ENCODE measurements around the gene CAPZB. TPM values are rescaled to one million over a fixed set of nuclear protein-coding genes. Genes with fewer than 3 reads are reported as not detected.
A peak's percentile ranks its signal among the peaks of the same experiment; 100 is the strongest.

Gene CAPZB
- total RNA-seq, 1 donor from 2014 or later, result 291 TPM

DNA sequence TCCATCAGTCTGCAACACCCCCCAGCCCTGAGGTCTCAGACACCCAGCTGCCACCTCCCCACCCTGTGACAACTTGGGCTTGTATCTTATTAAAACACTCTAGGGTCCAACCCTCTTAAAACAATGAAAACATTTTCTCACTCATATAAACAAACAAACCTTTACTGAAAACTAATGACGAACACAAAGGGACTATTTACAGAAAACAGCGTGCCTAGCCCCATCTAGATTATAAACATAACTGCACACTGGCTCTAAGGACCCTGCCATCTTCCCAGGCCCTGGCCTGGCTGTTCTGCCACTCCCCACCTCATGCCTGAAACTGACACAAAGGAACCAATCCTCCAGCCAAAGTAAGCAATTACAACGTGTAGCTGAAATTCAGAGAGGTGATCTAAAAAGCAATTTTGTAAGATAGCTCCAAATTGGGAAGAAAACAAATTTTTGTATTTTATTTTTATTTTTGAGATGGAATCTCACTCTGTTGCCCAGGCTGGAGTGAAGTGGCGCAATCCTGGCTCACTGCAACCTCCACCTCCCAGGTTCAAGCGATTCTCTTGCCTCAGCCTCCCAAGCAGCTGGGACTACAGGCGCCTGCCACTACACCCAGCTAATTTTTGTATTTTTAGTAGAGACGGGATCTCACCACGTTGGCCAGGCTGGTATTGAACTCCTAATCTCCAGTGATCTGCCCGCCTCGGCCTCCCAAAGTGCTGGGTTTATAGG is 40.9 kb downstream of the CAPZB start:
- DNase-seq, result no peak

DNA sequence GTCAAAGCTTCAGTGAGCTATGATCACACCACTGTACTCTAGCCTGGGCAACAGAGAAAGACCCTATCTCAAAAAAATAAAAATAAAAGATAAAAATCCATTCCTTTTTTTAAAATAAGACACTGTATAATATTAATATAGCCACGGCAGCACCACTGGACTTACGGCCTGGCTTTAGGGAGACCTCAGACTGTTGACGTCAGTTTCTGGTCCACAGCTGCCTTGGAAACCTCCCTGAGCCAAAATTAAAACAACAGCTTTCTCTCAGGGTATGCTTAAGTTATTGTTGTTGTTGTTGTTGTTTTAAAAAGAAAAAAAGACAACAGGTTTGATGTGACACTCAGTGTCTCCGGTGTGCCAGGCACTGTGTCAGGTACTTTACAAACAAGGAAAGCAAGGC is 42.0 kb downstream of the CAPZB start:
- no peak for DNase-seq
- H3K4me3 Mint-ChIP-seq, result no peak overlapping the region
- no peaks in the 10 kb centered on the region for H3K9me3 Mint-ChIP-seq
- no peaks in the 10 kb centered on the region for H3K27me3 Mint-ChIP-seq
- H3K27ac Mint-ChIP-seq, result no peak overlapping the region
- peaks cover 58% of the 10 kb centered on the region for H3K4me1 Mint-ChIP-seq
- intact Hi-C loops (cut with micrococcal nuclease), result no loop called here
- H3K36me3 Mint-ChIP-seq (ENCODE audit: low read depth), result peaks cover 22% of the 10 kb centered on the region

More for the DNA sequence above, 40.9 kb downstream of the CAPZB start:
- intact Hi-C loops (cut with micrococcal nuclease), result no loop called here
- Mint-ChIP-seq H3K4me1 (peaks cover 61% of the 10 kb centered on the region), H3K27ac (peak overlapping the region; percentile 25), H3K4me3 (no peak overlapping the region), H3K36me3 (ENCODE audit: low read depth) (peaks cover 28% of the 10 kb centered on the region), H3K27me3 (no peaks in the 10 kb centered on the region), H3K9me3 (no peaks in the 10 kb centered on the region)

DNA sequence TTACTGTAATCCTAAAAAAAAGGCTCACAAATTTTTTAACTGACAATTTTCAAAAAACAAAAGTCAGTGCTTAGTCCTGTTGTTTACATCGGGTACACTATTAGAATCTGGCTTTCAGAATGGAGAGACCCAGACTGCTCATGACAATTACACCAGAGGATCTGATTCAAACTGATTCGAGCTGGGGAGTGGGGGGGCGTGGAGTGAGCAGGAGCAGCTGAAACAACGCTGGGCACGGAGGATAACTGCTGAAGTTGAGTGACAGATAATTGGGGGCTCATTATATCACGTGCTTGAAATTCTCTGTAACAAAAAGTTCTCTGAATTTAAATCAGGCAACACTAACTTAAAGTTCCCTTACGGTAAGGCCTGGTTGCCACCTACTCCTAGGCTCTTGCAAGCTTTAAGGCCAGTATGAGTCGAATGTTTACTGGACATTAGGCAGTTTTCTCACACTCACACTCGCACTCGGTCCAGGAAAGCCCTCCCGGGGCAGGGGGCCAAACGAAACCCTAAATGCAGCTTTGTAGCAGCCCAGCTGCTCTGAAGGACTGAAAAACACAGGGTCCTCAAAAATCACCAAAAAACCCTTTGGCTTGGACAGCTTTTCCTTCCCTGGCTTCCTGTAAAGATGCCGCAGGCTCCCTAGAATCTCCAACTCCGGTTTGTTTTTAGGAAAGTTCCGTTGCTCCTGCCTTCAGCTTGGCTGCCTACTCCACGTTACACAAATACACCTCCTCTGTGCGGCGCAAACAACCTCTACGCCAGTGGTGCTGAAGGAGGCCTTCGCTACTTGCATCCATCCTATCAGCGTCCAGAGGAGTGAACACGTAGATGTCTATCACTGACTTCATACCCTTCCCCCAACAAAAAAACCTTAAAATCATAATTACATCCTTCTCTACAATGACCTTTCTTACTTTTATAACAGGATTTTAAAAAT is 42.9 kb downstream of the CAPZB start:
- intact Hi-C loops (cut with micrococcal nuclease), result no loop called here
- Mint-ChIP-seq H3K9me3 (no peaks in the 10 kb centered on the region), H3K36me3 (ENCODE audit: low read depth) (peaks cover 23% of the 10 kb centered on the region), H3K4me1 (peaks cover 59% of the 10 kb centered on the region), H3K27me3 (no peaks in the 10 kb centered on the region), H3K27ac (peak overlapping the region; percentile 62), H3K4me3 (no peak overlapping the region)
- DNase-seq, result no peak

DNA sequence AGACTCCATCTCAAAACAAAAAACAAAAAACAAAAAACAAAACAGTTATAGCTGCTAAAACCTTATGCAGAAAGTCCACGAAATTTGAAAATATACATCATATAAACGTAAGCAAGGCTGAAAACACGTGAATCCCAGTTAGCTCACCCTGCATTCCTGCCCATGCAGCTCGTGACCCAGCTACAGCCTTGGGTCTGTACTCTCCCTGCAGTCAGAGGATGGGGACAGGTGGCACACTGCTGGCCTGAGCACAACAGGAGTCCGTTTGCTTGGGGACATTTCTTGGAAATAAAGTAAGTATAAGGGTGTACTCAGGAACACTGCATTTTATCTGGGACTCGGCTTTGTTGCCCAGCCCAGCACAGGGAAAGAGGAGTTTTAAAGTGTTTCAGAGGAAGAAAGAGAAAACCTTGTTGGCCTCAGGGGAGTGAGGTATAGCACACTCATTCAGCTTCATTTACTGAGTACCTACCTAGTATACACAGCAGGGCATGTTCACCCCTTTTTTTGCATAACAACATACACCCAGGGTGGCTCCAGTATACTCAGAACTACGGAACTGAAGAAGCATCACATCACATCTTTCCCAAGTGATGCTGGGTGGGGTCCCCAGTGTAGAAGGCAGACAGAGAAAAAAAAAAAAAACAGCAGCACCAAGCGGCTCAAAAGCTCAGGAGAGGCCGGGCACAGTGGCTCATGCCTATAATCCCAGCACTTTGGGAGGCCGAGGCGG is 44.1 kb downstream of the CAPZB start:
- Mint-ChIP-seq H3K4me1 (peaks cover 64% of the 10 kb centered on the region), H3K4me3 (no peak overlapping the region), H3K27ac (peak overlapping the region; percentile 53), H3K36me3 (ENCODE audit: low read depth) (peaks cover 26% of the 10 kb centered on the region), H3K9me3 (no peaks in the 10 kb centered on the region), H3K27me3 (no peaks in the 10 kb centered on the region)
- intact Hi-C loops (cut with micrococcal nuclease), result no loop called here
- DNase-seq, result no peak

- intact Hi-C loops (cut with micrococcal nuclease), result loop anchor here (5.0 kb wide), 1 partner anchor 38 kb away; no protein-coding TSS in a partner anchor
- Mint-ChIP-seq H3K27ac (peak overlapping the region; percentile 67), H3K4me3 (no peak overlapping the region), H3K9me3 (no peaks in the 10 kb centered on the region), H3K4me1 (peaks cover 65% of the 10 kb centered on the region), H3K36me3 (ENCODE audit: low read depth) (peaks cover 34% of the 10 kb centered on the region), H3K27me3 (no peaks in the 10 kb centered on the region)
- no peak for DNase-seq
These were observed 45.7 kb downstream of the CAPZB start for GRCh38 chr1:19439464-19440171.

DNA sequence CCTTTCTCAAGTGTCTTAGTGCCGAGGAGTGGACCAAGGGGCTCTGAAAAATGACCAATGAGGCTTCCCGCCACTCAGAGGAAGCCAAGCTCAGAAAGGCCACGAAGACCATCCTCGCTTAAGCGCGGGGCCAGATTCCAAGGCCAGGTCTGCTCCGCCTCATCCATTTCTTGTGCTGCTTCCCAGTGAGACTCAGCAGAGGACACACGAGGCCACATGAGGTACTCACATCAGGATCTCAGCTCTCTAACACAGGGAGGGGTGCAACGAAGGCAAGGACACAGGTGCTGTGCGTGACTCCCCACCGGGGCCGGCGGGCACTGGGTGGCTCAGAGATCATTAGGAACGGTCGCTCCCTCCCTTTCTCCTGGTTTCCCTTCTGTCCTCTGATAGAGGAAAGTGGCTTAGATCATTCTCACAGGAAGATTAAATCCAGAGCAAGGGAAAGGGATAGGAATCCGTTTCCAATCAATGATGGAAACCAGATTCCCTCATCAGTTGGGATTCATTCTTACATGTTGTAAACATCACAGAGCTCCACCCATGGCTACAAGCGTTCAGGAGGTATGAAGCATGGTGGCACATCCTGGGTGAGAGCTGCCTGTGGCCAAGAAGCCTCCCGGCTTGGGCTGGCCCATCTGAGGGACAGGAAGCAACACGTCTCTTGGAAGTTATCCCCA is 46.7 kb downstream of the CAPZB start:
- no peak for DNase-seq
- intact Hi-C loops (cut with micrococcal nuclease), result loop anchor here (5.0 kb wide), 1 partner anchor 39 kb away; no protein-coding TSS in a partner anchor
- Mint-ChIP-seq H3K4me3 (no peak overlapping the region), H3K27me3 (no peaks in the 10 kb centered on the region), H3K27ac (peak overlapping the region; percentile 63), H3K9me3 (no peaks in the 10 kb centered on the region), H3K4me1 (peaks cover 65% of the 10 kb centered on the region), H3K36me3 (ENCODE audit: low read depth) (peaks cover 34% of the 10 kb centered on the region)

- Mint-ChIP-seq H3K4me1 (peaks cover 71% of the 10 kb centered on the region), H3K36me3 (ENCODE audit: low read depth) (peaks cover 38% of the 10 kb centered on the region), H3K27ac (peak overlapping the region; percentile 79), H3K9me3 (no peaks in the 10 kb centered on the region), H3K27me3 (no peaks in the 10 kb centered on the region), H3K4me3 (no peak overlapping the region)
- DNase-seq, result no peak
- intact Hi-C loops (cut with micrococcal nuclease), result loop anchor here (2.0 to 5.0 kb wide), 2 partner anchors 13 to 39 kb away; no protein-coding TSS in a partner anchor
These were observed 47.4 kb downstream of the CAPZB start for GRCh38 chr1:19437891-19438294.

- Mint-ChIP-seq H3K4me3 (peak overlapping the region; percentile 47), H3K4me1 (peaks cover 71% of the 10 kb centered on the region), H3K27ac (peak overlapping the region; percentile 79), H3K36me3 (ENCODE audit: low read depth) (peaks cover 41% of the 10 kb centered on the region), H3K27me3 (no peaks in the 10 kb centered on the region), H3K9me3 (no peaks in the 10 kb centered on the region)
- intact Hi-C loops (cut with micrococcal nuclease), result loop anchor here (2.0 to 5.0 kb wide), 2 partner anchors 14 to 40 kb away; no protein-coding TSS in a partner anchor
- no peak for DNase-seq
These were observed 48.4 kb downstream of the CAPZB start for GRCh38 chr1:19436716-19437476.

DNA sequence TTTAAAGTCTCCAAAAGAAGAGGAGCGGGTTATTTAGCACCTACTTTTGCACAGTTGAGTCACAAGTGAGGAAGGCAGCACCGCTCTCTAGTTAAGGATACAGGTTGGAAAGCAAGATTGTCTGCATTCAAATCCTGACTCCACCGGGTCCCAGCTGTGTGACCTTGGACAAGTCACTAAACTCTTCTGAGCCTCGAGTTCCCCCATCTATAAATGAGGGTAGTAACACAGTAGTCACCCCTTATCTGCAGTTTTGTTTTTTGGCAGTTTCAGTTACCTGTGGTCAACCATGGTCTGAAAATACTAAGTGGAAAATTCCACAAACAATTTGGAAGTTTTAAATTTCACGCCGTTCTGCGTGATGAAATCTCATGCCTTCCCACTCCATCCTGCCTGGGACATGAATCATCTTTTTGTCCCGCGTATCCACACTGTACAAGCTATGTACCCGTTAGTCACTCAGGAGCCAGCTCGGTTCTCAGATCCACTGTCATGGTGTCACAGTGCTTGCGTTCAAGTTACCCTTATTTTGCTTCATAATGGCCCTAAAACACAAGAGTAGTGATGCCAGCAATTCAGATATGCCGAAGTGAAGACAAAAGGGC is 49.4 kb downstream of the CAPZB start:
- H3K36me3 Mint-ChIP-seq (ENCODE audit: low read depth), result peaks cover 41% of the 10 kb centered on the region
- H3K4me1 Mint-ChIP-seq, result peaks cover 66% of the 10 kb centered on the region
- no peaks in the 10 kb centered on the region for H3K27me3 Mint-ChIP-seq
- H3K4me3 Mint-ChIP-seq, result peak overlapping the region; percentile 47
- H3K9me3 Mint-ChIP-seq, result no peaks in the 10 kb centered on the region
- DNase-seq, result no peak
- peak overlapping the region; percentile 79 for H3K27ac Mint-ChIP-seq
- intact Hi-C loops (cut with micrococcal nuclease), result loop anchor here (2.0 to 5.0 kb wide), 2 partner anchors 15 to 41 kb away; no protein-coding TSS in a partner anchor

DNA sequence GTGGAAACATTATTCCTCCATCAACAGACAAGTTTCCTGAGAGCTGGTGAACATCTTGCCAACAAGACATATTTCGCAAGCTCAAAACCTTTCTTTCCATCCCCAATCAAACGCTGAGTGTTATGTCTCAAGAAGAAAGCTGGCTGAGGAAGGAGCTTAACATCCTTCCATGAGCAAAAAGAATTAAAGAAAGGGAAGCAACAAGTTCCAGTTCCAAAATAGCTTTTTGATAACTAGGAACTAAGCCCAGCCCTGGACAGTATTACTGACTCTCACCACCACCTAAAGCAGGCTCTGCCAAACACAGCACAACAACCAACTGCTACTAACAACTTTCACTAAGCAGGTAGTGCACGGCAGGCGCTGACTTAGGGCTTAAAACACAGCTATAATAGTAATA is 50.2 kb downstream of the CAPZB start:
- peak overlapping the region; percentile 32 for H3K4me3 Mint-ChIP-seq

GRCh38 chr1:19433719-19433998 is 51.7 kb downstream of the CAPZB start:
- no peak for DNase-seq
- Mint-ChIP-seq H3K4me3 (no peak overlapping the region), H3K36me3 (ENCODE audit: low read depth) (peaks cover 35% of the 10 kb centered on the region), H3K27me3 (no peaks in the 10 kb centered on the region), H3K27ac (no peak overlapping the region), H3K4me1 (peaks cover 67% of the 10 kb centered on the region), H3K9me3 (no peaks in the 10 kb centered on the region)
- intact Hi-C loops (cut with micrococcal nuclease), result no loop called here

More for the DNA sequence above, 50.2 kb downstream of the CAPZB start:
- intact Hi-C loops (cut with micrococcal nuclease), result loop anchor here (5.0 kb wide), 1 partner anchor 42 kb away; no protein-coding TSS in a partner anchor
- no peak for DNase-seq
- Mint-ChIP-seq H3K4me1 (peaks cover 67% of the 10 kb centered on the region), H3K36me3 (ENCODE audit: low read depth) (peaks cover 41% of the 10 kb centered on the region), H3K27me3 (no peaks in the 10 kb centered on the region), H3K27ac (peak overlapping the region; percentile 79), H3K9me3 (no peaks in the 10 kb centered on the region)
